Measurements from ENCODE around the gene PES1.

DNA sequence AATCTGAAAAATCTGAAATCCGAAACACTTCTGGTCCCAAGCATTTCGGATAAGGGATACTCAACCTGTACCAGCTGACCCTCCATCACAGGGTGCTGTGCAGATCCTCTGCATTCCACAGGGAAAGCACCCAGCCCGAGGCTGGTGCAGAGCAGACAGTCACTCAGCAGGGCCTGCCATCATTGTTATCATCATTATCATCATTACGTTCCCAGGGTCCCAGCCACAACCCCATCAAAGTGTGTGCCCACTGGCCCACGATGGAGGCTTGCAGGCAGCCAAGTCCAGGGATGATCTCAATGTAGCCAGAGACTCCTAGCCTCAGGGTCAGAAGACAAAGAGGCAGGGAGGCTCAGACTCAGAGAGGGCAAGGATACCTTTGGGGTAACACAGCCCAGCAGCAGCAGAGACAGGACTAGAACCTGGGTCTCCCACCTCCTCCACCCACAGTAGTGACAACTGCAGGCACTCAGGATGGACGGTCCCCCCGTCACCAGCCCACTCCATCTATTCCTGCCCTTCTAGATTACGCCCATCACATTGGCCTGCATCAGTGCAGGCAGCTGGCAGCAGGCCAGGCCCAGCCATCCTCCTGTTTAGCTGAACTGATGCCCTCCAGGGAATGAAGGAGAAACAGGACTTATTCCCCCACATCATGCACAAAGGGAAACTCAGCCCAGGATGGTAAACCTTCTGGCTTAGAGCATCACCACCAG is 27.5 kb downstream of the PES1 start:
- TF ChIP-seq, protein P1, sequence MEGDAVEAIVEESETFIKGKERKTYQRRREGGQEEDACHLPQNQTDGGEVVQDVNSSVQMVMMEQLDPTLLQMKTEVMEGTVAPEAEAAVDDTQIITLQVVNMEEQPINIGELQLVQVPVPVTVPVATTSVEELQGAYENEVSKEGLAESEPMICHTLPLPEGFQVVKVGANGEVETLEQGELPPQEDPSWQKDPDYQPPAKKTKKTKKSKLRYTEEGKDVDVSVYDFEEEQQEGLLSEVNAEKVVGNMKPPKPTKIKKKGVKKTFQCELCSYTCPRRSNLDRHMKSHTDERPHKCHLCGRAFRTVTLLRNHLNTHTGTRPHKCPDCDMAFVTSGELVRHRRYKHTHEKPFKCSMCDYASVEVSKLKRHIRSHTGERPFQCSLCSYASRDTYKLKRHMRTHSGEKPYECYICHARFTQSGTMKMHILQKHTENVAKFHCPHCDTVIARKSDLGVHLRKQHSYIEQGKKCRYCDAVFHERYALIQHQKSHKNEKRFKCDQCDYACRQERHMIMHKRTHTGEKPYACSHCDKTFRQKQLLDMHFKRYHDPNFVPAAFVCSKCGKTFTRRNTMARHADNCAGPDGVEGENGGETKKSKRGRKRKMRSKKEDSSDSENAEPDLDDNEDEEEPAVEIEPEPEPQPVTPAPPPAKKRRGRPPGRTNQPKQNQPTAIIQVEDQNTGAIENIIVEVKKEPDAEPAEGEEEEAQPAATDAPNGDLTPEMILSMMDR (IDR thresholded peaks at IDR 0.05), result no peak
- no peak for TF ChIP-seq POLR2AphosphoS5 (IDR thresholded peaks at IDR 0.05; ENCODE audit: insufficient read depth in 1 of 2, low read depth in 1 of 2)

Measured in vagina (tissue), 2 donors.